ENCODE results near the gene MMP21. TPM values are rescaled to one million over a fixed set of nuclear protein-coding genes. Genes with fewer than 3 reads are reported as not detected.

The MMP21 gene
- total and polyA plus RNA-seq, 10 of the 15 experiments (the other 5 are each of a cell fraction or from before 2014, with no cell fraction given) = 0.08 to 0.24 TPM; not detected in 8

- no peak for TF ChIP-seq PRDM15 (CRISPR knock-in tag; IDR thresholded peaks at IDR 0.05)
- no peak for TF ChIP-seq STAT3 (IDR thresholded peaks at IDR 0.05; ENCODE audit: low read depth, low read length)
- no peak for TF ChIP-seq BHLHE40 (IDR thresholded peaks at IDR 0.05; ENCODE audit: borderline replicate concordance in 1 of 2, low read depth in 2 of 2, low read length in 1 of 2)
- no peak for TF ChIP-seq HCFC1 (IDR thresholded peaks at IDR 0.05; ENCODE audit: low read length)
Observed at GRCh38 chr10:125769175-125769574, 6.4 kb downstream of the MMP21 start (continued).

- Histone ChIP-seq H3K4me3 (no peak overlapping the region), H3K27ac (ENCODE audit: control insufficient read depth, insufficient read depth) (no peak overlapping the region), H3K4me2 (ENCODE audit: control insufficient read depth, insufficient read depth) (no peak overlapping the region), H3K4me1 (ENCODE audit: control insufficient read depth, insufficient read depth, low read length) (no peaks in the 10 kb centered on the region), H3K9me3 (replicated peaks; ENCODE audit: control insufficient read depth, insufficient read depth, low read length) (no peaks in the 10 kb centered on the region), H3K9ac (ENCODE audit: control insufficient read depth, insufficient read depth, low read length) (no peak overlapping the region), H2AFZ (ENCODE audit: control insufficient read depth, low read depth, low read length) (no peak overlapping the region), H3K79me2 (ENCODE audit: control insufficient read depth, insufficient read depth, low read length) (no peaks in the 10 kb centered on the region), H3K27me3 (replicated peaks in 1 of 2; ENCODE audit: control insufficient read depth in 2 of 2, insufficient read depth in 2 of 2, low read length in 1 of 2) (no peaks in the 10 kb centered on the region), H4K20me1 (ENCODE audit: control insufficient read depth, insufficient read depth) (no peaks in the 10 kb centered on the region), H3K36me3 (ENCODE audit: control insufficient read depth in 2 of 2, insufficient read depth in 2 of 2, low read length in 1 of 2) (peaks cover 2 to 18% of the 10 kb centered on the region in 2 experiments)
- FAIRE-seq = no peak
- ChIA-PET CTCF (interaction anchor here (1.0 kb wide), 1 partner anchor 13 kb away, joined by 3 read pairs; no protein-coding TSS in a partner anchor), RAD21 (ENCODE audit: unreplicated experiment) (no interaction called here), POLR2A (no interaction called here), SMC1A (ENCODE audit: uncharacterized antibody, unreplicated experiment) (interaction anchor here (0.8 to 1.0 kb wide), 2 partner anchors 10 to 114 kb away, joined by 3 read pairs; no protein-coding TSS in a partner anchor)
- BruUV-seq (replicated peaks) = no TSS peak
- TF ChIP-seq GATAD2B (conservative IDR thresholded peaks at IDR 0.05; ENCODE audit: low read depth) (no peak), ZNF207 (IDR thresholded peaks at IDR 0.05; ENCODE audit: borderline replicate concordance) (no peak), NFYB (IDR thresholded peaks at IDR 0.05; ENCODE audit: insufficient read depth, low read depth, low read length) (no peak), HDAC2 (IDR thresholded peaks at IDR 0.05) (no peak), NFYA (IDR thresholded peaks at IDR 0.05; ENCODE audit: borderline replicate concordance, low read depth, low read length) (no peak), SMC3 (IDR thresholded peaks at IDR 0.05; ENCODE audit: borderline replicate concordance, low read length) (no peak), MEF2A (IDR thresholded peaks at IDR 0.05; ENCODE audit: insufficient read depth, low read depth, low read length) (no peak), CHD4 (IDR thresholded peaks at IDR 0.05) (no peak), NR2F1 (conservative IDR thresholded peaks at IDR 0.05) (no peak)
- no peak for ATAC-seq
- intact Hi-C loops (cut with micrococcal nuclease; ENCODE audit: unreplicated experiment) = no loop called here
- DNase-seq (ENCODE audit: low read depth, low spot score) = no peak
- 96% methylated on average over 4 of the region's 4 CpGs for WGBS (ENCODE audit: insufficient coverage, insufficient replicate concordance, low lambda C conversion rate, missing lambda C conversion rate)
- in situ Hi-C loops (cut with MboI) = no loop called here
Observed at GRCh38 chr10:125768219-125768855, 7.3 kb downstream of the MMP21 start.
